ENCODE data around the gene DCDC2B.
"Not testable (repeated sequence)": the region's sequence is repeated elsewhere in the genome, so short reads cannot be mapped to it uniquely, and the experiment has no call there.

Gene DCDC2B

GRCh38 chr1:32208891-32209328 is at the start of gene DCDC2B:
Gene DCDC2B (plus strand): TSS chr1:32209089. CDS start chr1:32209094, 5 bp downstream.
- peak; percentile 97 for DNase-seq

- no peak for DNase-seq
Measured at GRCh38 chr1:32159189-32159588, 49.7 kb upstream of the DCDC2B start.

- no peak for DNase-seq
Measured at GRCh38 chr1:32163405-32163804, 45.5 kb upstream of the DCDC2B start.

- not testable (repeated sequence) for DNase-seq
Measured at GRCh38 chr1:32165633-32166032, 43.3 kb upstream of the DCDC2B start.

GRCh38 chr1:32170991-32171390 is 37.9 kb upstream of the DCDC2B start:
- no peak for DNase-seq

GRCh38 chr1:32172621-32173245 is 36.2 kb upstream of the DCDC2B start:
- no peak for DNase-seq

GRCh38 chr1:32178380-32179192 is 30.3 kb upstream of the DCDC2B start:
- DNase-seq = peak; percentile 66

GRCh38 chr1:32179193-32179442 is 29.8 kb upstream of the DCDC2B start:
- DNase-seq = no peak

- peak; percentile 95 for DNase-seq
Measured at GRCh38 chr1:32179443-32180185, 29.3 kb upstream of the DCDC2B start, which contains the start of gene TXLNA. Gene TXLNA (plus strand): TSS chr1:32179675. CDS start chr1:32180346, 671 bp downstream.

GRCh38 chr1:32180186-32181060 is 28.5 kb upstream of the DCDC2B start:
- peak; percentile 54 for DNase-seq

- no peak for DNase-seq
Measured at GRCh38 chr1:32181065-32181464, 27.8 kb upstream of the DCDC2B start.

- no peak for DNase-seq
Measured at GRCh38 chr1:32181563-32181962, 27.3 kb upstream of the DCDC2B start.

GRCh38 chr1:32182060-32182459 is 26.8 kb upstream of the DCDC2B start:
- no peak for DNase-seq

GRCh38 chr1:32184650-32185049 is 24.2 kb upstream of the DCDC2B start:
- no peak for DNase-seq

GRCh38 chr1:32186077-32186476 is 22.8 kb upstream of the DCDC2B start:
- DNase-seq = no peak

- DNase-seq = no peak
Measured at GRCh38 chr1:32186491-32186890, 22.4 kb upstream of the DCDC2B start.

GRCh38 chr1:32187850-32188249 is 21.0 kb upstream of the DCDC2B start:
- no peak for DNase-seq

- no peak for DNase-seq
Measured at GRCh38 chr1:32192220-32192948, 16.5 kb upstream of the DCDC2B start.

- DNase-seq = no peak
Measured at GRCh38 chr1:32194984-32195383, 13.9 kb upstream of the DCDC2B start.

GRCh38 chr1:32195531-32195930 is 13.4 kb upstream of the DCDC2B start:
- no peak for DNase-seq

- no peak for DNase-seq
Measured at GRCh38 chr1:32195972-32196823, 12.7 kb upstream of the DCDC2B start.
